Vagina (tissue), 2 donors: ENCODE data around the gene DPM3. TPM values are rescaled to one million over a fixed set of nuclear protein-coding genes. Genes with fewer than 3 reads are reported as not detected.
"Not testable (repeated sequence)": the region's sequence is repeated elsewhere in the genome, so short reads cannot be mapped to it uniquely, and the experiment has no call there.

Experiments
- DNase-seq, 2 donors: peaks; one replicate each; pipeline ENCODE4 v3.0.0-alpha.2; 2017; ENCODE audit errors: extremely low spot score in 2 of 2
- H3K27ac ChIP-seq: fragments of 200-600 bp; sonication (generic); one replicate; pipeline ENCODE4 v1.5.1; 2019
- H3K27me3 ChIP-seq: fragments of 200-600 bp; sonication (generic); one replicate; pipeline ENCODE4 v1.5.1; 2019
- H3K36me3 ChIP-seq, 2 donors: fragments of 200-600 bp; sonication (generic); one replicate each; pipeline ENCODE4 v1.5.1; 2017 to 2019
- H3K4me1 ChIP-seq: fragments of 200-600 bp; sonication (generic); one replicate; pipeline ENCODE4 v1.5.1; 2019
- H3K4me3 ChIP-seq, 2 donors: fragments of 200-600 bp; sonication (generic); 1 replicate in 1 of 2; 2 replicates in 1 of 2; pipeline ENCODE4 v1.5.1; 2016 to 2019
- H3K9me3 ChIP-seq: fragments of 200-600 bp; sonication (generic); one replicate; pipeline ENCODE4 v1.5.1; 2019
- CTCF ChIP-seq, 3 experiments: fragments of 450-650 bp in 2 of 3; fragments of 200-600 bp in 1 of 3; sonication (generic) in 1 of 3; IDR thresholded peaks; one replicate each; pipeline ENCODE4 v1.5.1; 2017 to 2019; ENCODE audit warnings: antibody characterized with exemption in 3 of 3, mild to moderate bottlenecking in 2 of 3, moderate library complexity in 2 of 3
- POLR2A ChIP-seq, 2 donors: fragments of 450-650 bp; IDR thresholded peaks; one replicate each; pipeline ENCODE4 v1.6.1; 2017; ENCODE audit warnings: antibody characterized with exemption in 2 of 2, mild to moderate bottlenecking in 2 of 2, moderate library complexity in 2 of 2
- POLR2AphosphoS5 ChIP-seq, 2 donors: sonication (generic); formaldehyde crosslinking; IDR thresholded peaks; one replicate each; pipeline ENCODE4 v1.9.0; 2017; ENCODE audit warnings: antibody characterized with exemption in 2 of 2, mild to moderate bottlenecking in 2 of 2, low read depth in 1 of 2; ENCODE audit not compliant: insufficient read depth in 1 of 2
- intact Hi-C: fragments of 100-400 bp; cut with DNase I; formaldehyde crosslinking; loops from one replicate; pipeline ENCODE4 v1.15.1; 2023
- total RNA-seq: library from RNA; depleted of rRNA; stranded (reverse); fragments of >200 nt; gene quantifications from one replicate; pipeline ENCODE4 v1.2.3, GENCODE V29; 2016

Gene DPM3, protein sequence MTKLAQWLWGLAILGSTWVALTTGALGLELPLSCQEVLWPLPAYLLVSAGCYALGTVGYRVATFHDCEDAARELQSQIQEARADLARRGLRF
- total RNA-seq, result 114 TPM

- intact Hi-C loops, result loop anchor here (5.0 kb wide), 1 partner anchor 328 kb away; no protein-coding TSS in a partner anchor
- peak; percentile 90 to 94 for TF ChIP-seq POLR2AphosphoS5 (IDR thresholded peaks at IDR 0.05; ENCODE audit: insufficient read depth in 1 of 2, low read depth in 1 of 2)
- TF ChIP-seq CTCF (IDR thresholded peaks at IDR 0.05), result no peak
- peak in 1 of 2 donors; percentile 64 for TF ChIP-seq POLR2A (IDR thresholded peaks at IDR 0.05)
- peak in 1 of 2 donors; percentile 90 for DNase-seq
- H3K27me3 ChIP-seq, result no peaks in the 10 kb centered on the region
- peak within 1 kb of the TSS; percentile 91 for H3K27ac ChIP-seq
- H3K36me3 ChIP-seq, result no peaks in the 10 kb centered on the region
- H3K9me3 ChIP-seq, result no peaks in the 10 kb centered on the region
- peaks cover 37% of the 10 kb centered on the region for H3K4me1 ChIP-seq
- peak within 1 kb of the TSS; percentile 94 to 98 for H3K4me3 ChIP-seq
Measured at GRCh38 chr1:155139895-155140629, at the start of gene DPM3. Gene DPM3, minus strand, starts transcription at chr1:155140531. Its CDS starts 291 bp downstream, at chr1:155140240.

DNA sequence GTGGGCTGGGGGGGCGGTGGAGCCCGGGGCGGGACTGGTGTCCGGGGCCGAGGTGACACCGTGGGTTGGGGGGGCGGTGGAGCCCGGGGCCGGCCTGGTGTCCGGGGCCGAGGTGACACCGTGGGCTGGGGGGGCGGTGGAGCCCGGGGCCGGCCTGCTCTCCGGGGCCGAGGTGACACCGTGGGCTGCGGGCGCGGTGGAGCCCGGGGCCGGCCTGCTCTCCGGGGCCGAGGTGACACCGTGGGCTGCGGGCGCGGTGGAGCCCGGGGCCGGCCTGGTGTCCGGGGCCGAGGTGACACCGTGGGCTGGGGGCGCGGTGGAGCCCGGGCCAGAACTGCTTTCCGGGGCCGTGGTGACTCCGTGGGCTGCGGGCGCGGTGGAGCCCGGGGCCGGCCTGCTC, 49.6 kb upstream of the DPM3 start:
- H3K27ac ChIP-seq, intact Hi-C loops, H3K4me3 ChIP-seq, H3K9me3 ChIP-seq, H3K27me3 ChIP-seq, DNase-seq, H3K36me3 ChIP-seq: not testable (repeated sequence)
- peaks cover 24% of the 10 kb centered on the region for H3K4me1 ChIP-seq

GRCh38 chr1:155188268-155188667, 47.9 kb upstream of the DPM3 start:
- H3K27me3 ChIP-seq, result no peaks in the 10 kb centered on the region
- H3K36me3 ChIP-seq, result no peaks in the 10 kb centered on the region
- H3K4me1 ChIP-seq, result peaks cover 10% of the 10 kb centered on the region
- no peaks in the 10 kb centered on the region for H3K9me3 ChIP-seq
- intact Hi-C loops, result no loop called here
- DNase-seq, result no peak
- no peak for TF ChIP-seq POLR2AphosphoS5 (IDR thresholded peaks at IDR 0.05; ENCODE audit: insufficient read depth in 1 of 2, low read depth in 1 of 2)
- no peak for TF ChIP-seq CTCF (IDR thresholded peaks at IDR 0.05)
- no peak for TF ChIP-seq POLR2A (IDR thresholded peaks at IDR 0.05)
- no peak overlapping the region for H3K4me3 ChIP-seq
- H3K27ac ChIP-seq, result no peak overlapping the region

GRCh38 chr1:155187456-155187891, 47.1 kb upstream of the DPM3 start:
- no peak overlapping the region for H3K27ac ChIP-seq
- H3K9me3 ChIP-seq, result no peaks in the 10 kb centered on the region
- TF ChIP-seq POLR2A (IDR thresholded peaks at IDR 0.05), result no peak
- TF ChIP-seq CTCF (IDR thresholded peaks at IDR 0.05), result no peak
- no peak for TF ChIP-seq POLR2AphosphoS5 (IDR thresholded peaks at IDR 0.05; ENCODE audit: insufficient read depth in 1 of 2, low read depth in 1 of 2)
- DNase-seq, result no peak
- H3K27me3 ChIP-seq, result no peaks in the 10 kb centered on the region
- H3K36me3 ChIP-seq, result no peaks in the 10 kb centered on the region
- H3K4me1 ChIP-seq, result peaks cover 2% of the 10 kb centered on the region
- intact Hi-C loops, result no loop called here
- H3K4me3 ChIP-seq, result no peak overlapping the region

- H3K4me3 ChIP-seq, result no peak overlapping the region
- intact Hi-C loops, result no loop called here
- no peaks in the 10 kb centered on the region for H3K4me1 ChIP-seq
- TF ChIP-seq POLR2A (IDR thresholded peaks at IDR 0.05), result no peak
- TF ChIP-seq POLR2AphosphoS5 (IDR thresholded peaks at IDR 0.05; ENCODE audit: insufficient read depth in 1 of 2, low read depth in 1 of 2), result no peak
- no peak for TF ChIP-seq CTCF (IDR thresholded peaks at IDR 0.05)
- H3K9me3 ChIP-seq, result no peaks in the 10 kb centered on the region
- no peaks in the 10 kb centered on the region for H3K27me3 ChIP-seq
- no peaks in the 10 kb centered on the region for H3K36me3 ChIP-seq
- no peak for DNase-seq
- no peak overlapping the region for H3K27ac ChIP-seq
Measured at GRCh38 chr1:155186794-155187455, 46.6 kb upstream of the DPM3 start.
